Eye (tissue), 1 donor: Measurements from ENCODE around the gene KCNJ5.

ENCODE experiments used
- DNase-seq: peaks from one replicate; pipeline ENCODE4 v3.0.0-alpha.2; 2015

KCNJ5 gene

GRCh38 chr11:128872094-128872493 lies 19.1 kb upstream of the KCNJ5 start:
- no peak for DNase-seq

DNA sequence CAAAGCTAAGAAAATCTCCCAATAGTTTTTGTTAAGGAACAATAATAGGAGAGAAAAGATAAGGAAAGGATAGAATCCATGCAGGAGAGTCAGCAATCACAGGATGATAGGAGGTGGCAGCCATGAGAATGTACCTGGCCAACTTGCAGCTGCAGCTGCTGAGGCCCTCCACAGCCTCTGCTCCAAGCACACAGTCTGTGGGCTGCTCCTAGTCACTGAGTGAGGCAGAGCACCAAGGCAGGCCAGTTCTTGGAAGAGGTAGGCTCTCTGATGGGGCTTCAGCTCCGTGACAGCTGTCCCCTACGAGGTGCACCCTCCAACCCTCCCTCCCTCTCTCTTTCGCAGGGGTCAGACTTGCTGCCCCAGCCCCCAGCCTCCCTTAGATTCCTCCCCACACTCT lies 18.6 kb upstream of the KCNJ5 start:
- no peak for DNase-seq

DNA sequence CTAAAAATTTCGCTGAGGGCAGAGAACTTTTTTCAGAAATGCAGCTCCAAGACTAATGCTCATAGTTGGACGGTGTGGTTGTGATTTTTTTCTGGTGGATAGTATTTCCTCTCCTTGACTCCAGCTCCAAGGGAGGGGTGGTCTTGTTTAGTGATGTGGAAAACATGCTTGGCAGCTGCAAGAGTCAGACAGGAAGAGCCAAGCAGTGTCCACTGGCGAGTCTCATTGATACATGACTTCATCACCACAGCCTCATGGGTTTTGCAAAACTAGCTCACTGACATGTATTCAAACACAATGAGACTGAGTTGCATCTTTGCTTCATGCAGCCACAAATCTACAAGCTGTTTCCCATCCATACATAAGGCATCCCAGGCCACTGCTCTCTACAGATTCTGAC lies 16.7 kb upstream of the KCNJ5 start:
- DNase-seq = peak; percentile 63

- DNase-seq = no peak
Measured at GRCh38 chr11:128876133-128876650, 15.0 kb upstream of the KCNJ5 start.

- DNase-seq = no peak
Measured at GRCh38 chr11:128877726-128878125, 13.4 kb upstream of the KCNJ5 start.

- no peak for DNase-seq
Measured at GRCh38 chr11:128878455-128878854, 12.7 kb upstream of the KCNJ5 start.

- no peak for DNase-seq
Measured at GRCh38 chr11:128879817-128880216, 11.3 kb upstream of the KCNJ5 start.

DNA sequence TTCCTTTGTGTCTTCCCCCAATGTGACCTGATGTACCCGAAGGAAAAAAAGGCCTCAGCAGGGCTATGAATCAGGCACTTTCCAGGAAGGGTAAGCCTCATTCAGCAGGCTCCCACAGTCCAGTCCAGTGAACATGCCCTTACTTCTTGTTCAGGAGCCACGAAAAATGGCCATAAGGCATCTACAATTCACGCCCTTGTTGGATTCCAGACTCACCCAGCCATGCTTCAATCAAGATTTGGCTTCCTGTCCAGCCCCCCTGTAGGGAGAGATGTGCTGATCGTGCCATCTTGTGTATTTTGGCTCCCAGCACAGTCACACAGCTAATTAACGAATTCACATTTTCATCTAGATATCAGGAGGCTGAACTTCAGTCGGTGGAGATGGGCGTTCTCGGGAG lies 9.9 kb upstream of the KCNJ5 start:
- DNase-seq = no peak

- DNase-seq = no peak
Measured at GRCh38 chr11:128882451-128882850, 8.7 kb upstream of the KCNJ5 start.

GRCh38 chr11:128884054-128884453 lies 7.1 kb upstream of the KCNJ5 start:
- DNase-seq = no peak

DNA sequence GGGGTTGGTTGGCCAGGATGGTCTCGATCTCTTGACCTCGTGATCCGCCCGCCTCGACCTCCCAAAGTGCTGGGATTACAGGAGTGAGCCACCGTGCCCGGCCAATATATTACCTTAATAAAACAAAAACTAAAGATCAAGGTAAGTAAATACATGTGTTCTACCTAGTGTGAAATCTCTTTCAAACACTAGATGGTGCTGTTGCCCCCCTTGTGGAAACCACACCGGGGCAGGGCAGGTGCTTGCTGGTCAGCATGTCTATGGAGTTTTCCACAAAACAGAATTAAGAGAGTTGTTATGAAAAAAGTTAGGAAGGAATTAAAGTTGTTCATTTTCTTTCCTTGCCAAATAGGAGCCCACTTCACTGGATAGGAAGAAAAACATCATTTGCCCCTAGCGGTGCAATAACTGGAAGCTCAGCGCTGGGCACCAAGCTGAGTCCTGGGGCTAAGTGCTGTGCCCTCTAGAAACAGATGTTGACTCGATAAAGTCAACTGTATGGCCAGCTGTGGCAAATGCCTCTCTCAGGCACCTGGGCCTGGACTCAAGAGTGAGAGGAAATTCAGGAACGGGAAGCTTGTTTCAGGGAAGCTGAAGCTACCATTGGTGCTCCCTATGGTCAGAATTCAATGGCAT lies 6.3 kb upstream of the KCNJ5 start:
- peak; percentile 92 for DNase-seq

DNA sequence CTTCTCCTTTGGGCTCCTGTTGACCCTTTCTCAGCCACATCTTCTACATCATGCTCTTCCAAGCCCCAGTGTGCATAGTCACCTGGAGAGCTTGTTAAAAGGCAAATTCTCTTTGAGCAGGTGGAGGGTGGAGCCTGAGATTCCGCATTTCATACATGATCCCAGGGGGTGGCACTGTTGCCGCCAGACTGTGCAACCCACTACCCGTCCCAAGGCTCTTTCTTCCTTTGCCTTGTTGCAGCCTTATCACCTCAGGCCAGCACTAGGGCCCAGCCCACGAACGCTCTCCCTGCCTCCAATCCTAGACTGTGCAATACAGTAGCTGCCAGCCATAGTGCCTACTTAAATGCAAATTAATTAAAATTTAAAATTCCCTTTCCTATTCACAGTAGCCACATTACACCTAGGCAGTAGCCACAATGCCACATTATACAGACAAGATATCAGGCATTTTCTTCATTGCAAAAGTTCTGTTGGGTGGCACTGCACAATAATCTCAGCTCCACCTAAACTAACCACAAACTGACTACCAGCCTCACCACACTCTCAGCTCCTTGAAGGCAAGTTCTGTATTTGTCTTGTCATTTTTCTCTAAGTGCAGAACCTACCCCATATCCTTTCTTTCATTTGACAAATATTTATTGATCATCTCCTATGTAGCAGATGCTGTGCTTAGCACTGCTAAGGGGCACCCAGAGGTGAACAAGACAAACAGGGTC lies 4.6 kb upstream of the KCNJ5 start:
- no peak for DNase-seq

DNA sequence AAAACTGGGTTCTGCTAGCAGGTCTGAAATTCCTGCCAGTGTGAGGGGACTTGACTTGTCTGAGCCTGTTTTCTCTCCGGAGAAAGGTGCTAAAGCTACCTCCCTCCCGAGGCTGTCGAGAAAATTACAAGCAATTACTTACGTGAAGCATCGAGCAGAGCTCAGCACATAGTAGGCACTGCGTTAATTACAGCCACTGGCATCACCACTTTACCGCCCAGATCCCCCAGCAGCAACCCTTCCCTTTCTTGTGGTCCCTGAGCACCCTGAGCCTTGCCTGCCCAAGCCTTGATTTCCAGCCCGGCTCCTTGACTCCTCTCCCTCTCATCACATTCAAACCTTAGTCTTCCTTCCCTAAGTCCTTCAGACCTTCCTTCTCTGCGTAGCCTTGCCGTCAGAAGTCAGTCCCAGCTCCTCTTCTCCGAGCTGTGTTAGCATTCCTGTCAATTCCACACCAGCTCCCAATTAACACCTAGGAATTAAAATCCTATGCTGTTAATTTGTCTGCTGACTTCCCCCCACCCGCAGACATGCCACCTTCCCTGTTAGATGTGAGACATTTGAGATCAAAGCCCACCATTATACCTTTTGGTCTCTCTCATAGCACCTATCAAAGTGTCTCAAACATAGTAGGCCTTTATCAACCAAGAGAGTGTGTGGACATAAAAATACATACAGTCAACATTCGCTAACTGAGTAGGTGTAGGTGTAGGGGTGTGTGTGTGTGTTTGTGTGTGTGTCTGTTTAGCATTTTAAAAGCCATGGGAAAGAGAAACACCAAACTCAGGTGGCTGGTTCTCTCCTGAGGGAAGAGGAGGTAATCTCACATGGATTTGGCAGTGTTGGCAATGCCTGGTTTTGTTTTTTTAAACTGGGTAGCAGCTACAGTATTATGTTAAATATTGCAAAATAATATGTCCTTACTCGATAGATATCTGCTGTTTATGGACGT lies 2.8 kb upstream of the KCNJ5 start:
- no peak for DNase-seq

GRCh38 chr11:128889657-128890213 lies 1.4 kb upstream of the KCNJ5 start:
- peak; percentile 46 for DNase-seq

DNA sequence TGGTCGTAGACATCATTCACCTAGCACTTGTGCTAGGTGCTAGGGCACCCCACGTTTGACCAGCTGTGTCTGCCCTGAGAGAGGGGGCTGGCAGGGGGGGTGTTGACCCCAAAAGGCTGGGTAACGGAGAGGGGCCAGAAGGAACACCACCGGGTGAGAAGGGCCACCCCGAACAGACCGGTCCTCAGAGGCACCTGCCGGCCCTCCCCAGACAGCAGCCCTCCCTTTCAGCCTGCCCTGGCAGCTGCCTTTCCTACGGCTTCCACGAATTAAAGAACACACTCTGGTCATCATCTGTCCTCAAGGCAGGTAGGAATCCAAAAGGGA lies 977 bp upstream of the KCNJ5 start:
- no peak for DNase-seq

GRCh38 chr11:128891913-128892398 lies 800 bp downstream of the KCNJ5 start:
- DNase-seq = no peak

DNA sequence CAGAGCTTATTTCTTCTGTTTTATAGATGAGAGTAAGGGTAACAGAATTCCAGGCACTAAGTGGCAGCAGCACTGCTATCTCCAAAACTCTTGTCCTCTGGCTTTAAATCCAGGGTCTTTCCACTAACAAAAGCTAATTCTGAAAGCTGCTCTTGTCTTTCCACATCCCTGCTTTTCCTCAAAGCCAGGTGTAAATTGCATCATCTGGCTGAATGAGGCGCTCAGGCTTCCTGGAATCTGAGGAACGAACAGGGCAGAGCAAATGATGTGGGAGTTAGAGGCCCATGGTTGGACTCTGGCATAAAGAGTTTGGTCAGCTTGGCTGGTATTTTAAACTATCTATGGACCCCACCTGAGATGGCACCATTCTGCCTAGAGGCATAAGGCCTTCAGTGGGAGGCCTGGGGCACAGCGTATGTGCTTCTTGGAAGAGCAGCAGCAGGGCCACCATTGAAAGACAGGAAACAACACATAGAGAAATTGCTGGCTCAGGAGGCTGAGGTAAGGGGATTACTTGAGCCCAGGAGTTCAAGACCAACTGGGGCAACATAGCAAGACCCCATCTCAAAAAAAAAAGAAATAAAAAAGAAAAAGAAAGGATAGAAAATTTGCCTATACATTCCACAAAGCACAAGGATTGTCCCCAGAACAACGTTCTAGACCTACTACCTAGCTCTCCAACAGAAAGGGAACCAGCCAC lies 1.9 kb downstream of the KCNJ5 start:
- DNase-seq = no peak

- DNase-seq = no peak
Measured at GRCh38 chr11:128893578-128894285, 2.6 kb downstream of the KCNJ5 start.

DNA sequence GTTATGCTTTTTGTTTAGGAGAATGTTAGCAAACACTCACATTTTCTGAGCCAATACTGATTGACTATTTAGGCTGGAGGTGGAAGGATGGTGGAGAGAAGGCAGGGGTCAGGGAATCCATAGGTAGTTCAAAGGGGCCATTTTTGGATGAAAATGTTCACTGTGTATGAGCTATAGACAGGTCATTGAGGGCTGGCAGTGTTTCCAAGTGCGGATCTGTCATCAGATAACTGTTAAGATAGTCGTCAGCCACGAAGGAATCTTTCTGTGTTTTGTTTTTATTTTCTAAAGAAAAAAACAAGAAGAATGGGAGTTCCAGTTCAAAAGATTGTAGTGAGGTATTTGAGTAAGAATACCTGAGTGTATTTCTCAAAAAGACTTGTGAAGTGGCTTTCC lies 3.1 kb downstream of the KCNJ5 start:
- no peak for DNase-seq

GRCh38 chr11:128894685-128895084 lies 3.5 kb downstream of the KCNJ5 start:
- DNase-seq = no peak

- DNase-seq = no peak
Measured at GRCh38 chr11:128895526-128895925, 4.4 kb downstream of the KCNJ5 start.

DNA sequence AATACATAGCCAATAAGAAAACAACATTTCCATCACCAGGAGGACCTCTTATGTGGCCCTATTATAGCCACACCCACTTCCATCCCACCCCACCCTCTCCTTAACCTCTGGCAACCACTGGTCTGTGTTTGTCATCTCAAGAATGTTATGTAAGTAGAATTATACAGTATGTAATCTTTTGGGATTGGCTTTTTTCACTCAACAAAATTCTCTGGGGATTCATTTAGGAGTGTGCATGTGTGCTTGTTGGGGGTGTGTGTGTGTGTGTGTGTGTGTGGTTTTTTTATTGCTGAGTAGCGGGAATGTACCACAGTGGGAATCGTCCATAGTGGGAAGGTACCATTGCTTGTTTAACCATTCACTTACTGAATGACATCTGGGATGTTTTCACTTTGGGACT lies 5.2 kb downstream of the KCNJ5 start:
- no peak for DNase-seq
